DLD1 (cell line): ENCODE measurements around the gene ALG9.

Experiments used
- in situ Hi-C: cut with HindIII; loops from 2 replicates; pipeline ENCODE4 v1.10.0; 2017; ENCODE audit warnings: low sequenced_read_pairs

Gene ALG9

GRCh38 chr11:111837366-111837891 is 34.0 kb downstream of the ALG9 start:
- in situ Hi-C loops: no loop called here

GRCh38 chr11:111836721-111837120 is 34.7 kb downstream of the ALG9 start:
- in situ Hi-C loops: no loop called here

DNA sequence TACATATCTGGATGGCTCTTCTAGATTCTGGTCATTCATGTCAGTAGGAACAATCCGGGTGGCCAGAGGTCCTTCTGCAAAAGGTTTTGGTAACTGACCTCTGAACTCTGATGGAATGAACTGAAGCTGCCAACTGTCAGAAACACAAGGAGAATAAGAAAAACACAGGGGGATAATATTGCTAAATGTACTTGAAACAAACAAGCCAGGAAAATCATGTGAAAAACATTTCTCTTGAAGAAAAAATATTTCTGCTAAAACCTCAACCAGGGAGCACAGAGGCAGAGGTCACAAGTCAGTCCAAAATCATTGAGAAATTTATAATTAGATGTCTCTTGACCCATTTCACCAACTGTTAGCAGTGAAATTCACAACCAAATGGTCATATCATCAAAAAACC is 35.2 kb downstream of the ALG9 start:
- in situ Hi-C loops: no loop called here

DNA sequence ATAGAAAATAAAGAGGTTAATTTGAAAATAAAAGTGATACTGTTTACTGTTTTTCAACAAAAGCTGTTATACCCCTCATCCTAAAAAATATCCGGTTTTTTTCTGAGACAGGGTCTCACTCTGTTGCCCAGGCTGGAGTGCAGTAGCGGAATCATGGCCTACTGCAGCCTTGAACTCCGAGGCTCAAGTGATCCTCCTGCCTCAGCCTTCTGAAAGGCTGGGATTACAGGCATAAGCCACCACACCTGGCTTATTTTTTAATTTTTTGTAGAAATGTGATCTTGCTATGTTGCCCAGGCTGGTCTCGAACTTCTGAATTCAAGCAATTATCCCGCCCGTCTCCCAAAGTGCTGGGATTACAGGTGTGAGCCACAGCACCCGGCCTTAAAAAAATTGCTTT is 35.7 kb downstream of the ALG9 start:
- in situ Hi-C loops: no loop called here

- in situ Hi-C loops: no loop called here
Observed at GRCh38 chr11:111834432-111835163, 36.8 kb downstream of the ALG9 start.

DNA sequence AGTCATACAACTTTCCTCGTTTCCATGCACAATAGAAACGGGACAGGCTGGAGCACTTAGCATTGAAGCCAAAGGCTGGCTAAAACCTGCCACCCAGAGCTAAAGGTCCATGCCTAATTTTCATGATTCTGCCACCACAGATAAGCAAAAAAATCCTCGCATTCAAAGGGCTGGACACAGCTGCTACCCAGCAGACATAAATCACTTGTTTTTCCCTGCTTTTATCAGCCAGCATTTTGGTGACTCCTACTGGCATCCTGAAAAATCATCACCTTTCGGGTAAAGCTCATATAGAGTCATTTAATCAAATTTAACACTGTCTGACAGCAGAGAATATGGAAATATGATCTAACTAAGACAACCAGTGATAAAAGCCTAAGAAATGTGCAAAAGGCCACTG is 37.9 kb downstream of the ALG9 start:
- in situ Hi-C loops: no loop called here

- in situ Hi-C loops: no loop called here
Observed at GRCh38 chr11:111829185-111829968, 42.0 kb downstream of the ALG9 start.

- in situ Hi-C loops: no loop called here
Observed at GRCh38 chr11:111826322-111826950, 44.9 kb downstream of the ALG9 start.

DNA sequence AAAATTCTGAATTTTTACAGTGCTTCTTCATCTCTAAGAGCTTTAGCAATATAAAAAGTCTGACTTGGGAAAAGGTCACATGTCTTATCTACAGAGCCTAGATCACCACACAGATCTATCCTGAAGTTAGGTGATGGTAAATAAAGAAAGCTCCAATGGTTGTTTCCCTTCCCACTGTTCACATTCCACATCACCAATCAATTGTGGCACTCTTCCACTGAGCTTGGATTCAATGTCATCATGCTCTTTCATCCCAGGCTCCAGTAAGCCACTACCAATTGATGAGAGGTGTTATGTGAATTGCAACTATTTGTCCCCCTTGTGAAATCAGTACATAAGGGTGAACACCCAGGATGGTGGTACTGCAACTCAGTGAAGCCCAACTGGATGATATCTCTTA is 47.8 kb downstream of the ALG9 start:
- in situ Hi-C loops: no loop called here

- in situ Hi-C loops: no loop called here
Observed at GRCh38 chr11:111823131-111823530, 48.2 kb downstream of the ALG9 start.

DNA sequence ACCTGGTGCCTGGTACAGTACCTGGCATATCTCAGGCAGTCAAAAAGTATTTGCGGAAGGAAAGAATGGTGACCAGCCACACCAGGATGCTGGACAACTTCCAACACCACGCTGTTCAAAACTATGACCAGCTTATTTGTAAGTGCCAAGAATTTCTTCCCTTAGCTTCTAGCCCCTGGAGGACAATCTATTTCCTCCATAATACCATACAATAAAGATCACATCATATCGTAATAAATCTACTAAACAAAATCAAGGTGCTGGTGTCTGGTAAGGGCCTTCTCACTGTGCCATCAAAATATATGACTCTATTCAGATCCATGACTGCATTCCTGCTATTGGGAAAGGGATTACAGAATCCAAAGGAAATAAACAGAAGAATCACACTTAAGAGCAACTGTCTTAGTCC is 51.5 kb downstream of the ALG9 start:
- in situ Hi-C loops: no loop called here

DNA sequence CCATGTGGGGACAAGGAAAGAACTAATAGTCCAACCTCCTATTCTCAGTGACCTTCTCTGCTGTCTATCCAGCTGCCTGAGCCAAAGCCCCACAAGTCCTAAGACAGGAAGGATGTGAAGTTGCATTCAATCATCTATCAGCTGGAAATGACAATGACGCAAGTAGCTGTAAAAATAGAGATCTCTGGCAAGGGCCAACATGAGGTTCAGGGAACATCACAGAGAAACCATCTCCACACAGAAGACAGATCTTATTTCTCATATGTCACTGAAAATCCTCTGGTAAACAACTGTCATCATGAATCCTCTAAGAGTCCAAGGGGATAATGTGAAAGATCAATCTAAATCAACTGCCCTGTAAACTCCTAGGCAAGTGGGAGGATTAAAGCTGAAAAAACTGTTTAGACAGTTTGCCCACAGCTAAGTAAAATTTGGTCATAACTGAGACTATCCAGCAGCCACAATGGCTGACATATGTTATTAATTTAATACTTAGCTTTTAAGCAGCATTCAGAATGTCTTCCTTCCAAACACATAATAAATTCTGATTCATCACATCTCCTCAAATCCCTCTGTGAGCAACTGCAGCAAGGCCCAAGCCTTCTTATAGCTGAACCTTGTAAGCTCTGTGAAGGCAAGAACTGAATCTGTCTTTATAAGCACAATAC is 52.1 kb downstream of the ALG9 start:
- in situ Hi-C loops: no loop called here

DNA sequence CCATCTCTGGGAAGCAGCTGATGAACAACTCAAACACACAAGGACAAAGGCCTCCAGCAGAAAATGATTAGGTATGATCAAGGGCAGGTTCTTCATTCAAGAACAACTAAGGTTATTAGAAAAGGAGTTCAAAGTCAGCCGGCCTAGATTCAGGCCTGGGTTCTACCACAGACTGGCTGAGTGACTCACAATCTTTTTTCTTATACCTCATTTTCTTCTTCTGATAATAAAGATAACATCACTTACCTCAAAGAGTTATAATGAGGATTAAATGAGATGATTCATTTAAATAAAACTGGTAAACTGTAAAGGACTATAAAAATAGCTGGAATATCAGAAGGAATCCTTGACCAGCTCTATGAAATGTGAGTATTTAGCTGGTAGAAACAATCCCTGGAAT is 55.9 kb downstream of the ALG9 start:
- in situ Hi-C loops: no loop called here

- in situ Hi-C loops: no loop called here
Observed at GRCh38 chr11:111814557-111815320, 56.6 kb downstream of the ALG9 start.

DNA sequence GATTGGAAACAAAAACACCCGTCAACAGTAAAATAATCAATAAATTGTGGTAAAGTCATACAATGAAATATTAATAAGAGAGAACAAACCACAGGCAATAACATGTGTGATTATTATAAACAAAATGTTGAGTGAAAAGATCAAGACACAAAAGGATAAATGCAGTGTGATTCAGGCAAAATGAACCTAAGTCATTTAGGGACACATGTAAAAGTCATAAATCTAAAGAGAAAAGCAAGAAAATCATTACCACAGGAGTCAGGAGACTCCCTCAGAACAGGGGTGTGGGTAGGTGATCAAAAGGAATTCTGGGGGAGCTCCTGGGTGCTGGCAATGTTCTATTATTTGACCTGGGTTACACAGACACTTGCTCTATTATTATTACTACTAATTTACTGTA is 57.3 kb downstream of the ALG9 start:
- in situ Hi-C loops: no loop called here

GRCh38 chr11:111812211-111812610 is 59.2 kb downstream of the ALG9 start:
- in situ Hi-C loops: no loop called here

DNA sequence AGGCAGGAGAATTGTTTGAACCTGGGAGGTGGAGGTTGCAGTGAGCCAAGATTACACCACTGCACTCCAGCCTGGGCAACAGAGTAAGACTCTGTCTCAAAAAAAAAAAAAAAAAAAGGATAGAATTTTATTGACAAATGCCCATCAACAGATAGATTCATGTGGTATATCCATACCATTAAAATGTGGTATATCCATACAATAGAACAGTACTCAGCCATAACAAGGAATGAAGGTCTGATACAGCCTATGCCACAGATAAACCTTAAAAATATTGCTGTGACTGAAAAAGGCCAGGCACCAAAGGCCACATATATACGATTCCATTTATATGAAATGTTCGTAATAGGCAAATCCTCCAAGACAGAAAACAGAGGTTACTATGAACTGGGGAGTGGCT is 59.9 kb downstream of the ALG9 start:
- in situ Hi-C loops: no loop called here

- in situ Hi-C loops: no loop called here
Observed at GRCh38 chr11:111808834-111809233, 62.5 kb downstream of the ALG9 start.

DNA sequence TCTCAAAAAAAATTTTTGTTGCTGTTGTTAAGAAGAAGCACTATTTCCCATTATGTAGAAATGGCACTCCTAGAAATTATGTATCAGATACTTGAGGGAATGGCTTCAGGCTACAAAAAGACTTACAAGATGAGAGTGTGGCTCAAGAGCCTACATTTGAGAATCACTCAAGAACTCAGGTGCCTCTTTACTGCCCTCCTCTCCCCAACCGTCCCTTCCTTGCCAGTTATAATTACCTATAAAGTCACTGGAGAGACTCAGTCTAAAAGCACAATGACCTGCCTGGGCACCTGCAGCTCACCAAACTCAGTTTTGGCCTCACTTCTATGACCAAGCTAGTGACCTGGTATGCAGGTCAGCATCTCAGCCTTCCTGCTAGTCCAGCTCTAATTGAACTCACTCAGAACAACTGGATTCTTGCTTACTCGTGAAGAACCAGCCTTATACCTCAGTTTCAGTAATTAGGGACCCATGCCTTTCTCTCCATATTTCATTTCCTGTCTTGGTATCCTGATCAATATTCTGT is 63.3 kb downstream of the ALG9 start:
- in situ Hi-C loops: no loop called here

GRCh38 chr11:111807076-111807475 is 64.3 kb downstream of the ALG9 start:
- in situ Hi-C loops: no loop called here
